HuH-7.5 (cell line): Measurements from ENCODE around the gene SPRED2.

Experiments
- DNase-seq: peaks from one replicate; pipeline ENCODE4 v3.0.0; 2011; ENCODE audit warnings: low spot score

Gene SPRED2

GRCh38 chr2:65364986-65365733, 67.2 kb downstream of the SPRED2 start:
- DNase-seq: no peak

GRCh38 chr2:65363879-65364666, 68.3 kb downstream of the SPRED2 start:
- DNase-seq: no peak

GRCh38 chr2:65361623-65362022, 70.8 kb downstream of the SPRED2 start:
- no peak for DNase-seq

- DNase-seq: no peak
Measured at GRCh38 chr2:65360441-65360840, 72.0 kb downstream of the SPRED2 start.

GRCh38 chr2:65358678-65359400, 73.6 kb downstream of the SPRED2 start:
- DNase-seq: no peak

- DNase-seq: no peak
Measured at GRCh38 chr2:65357959-65358294, 74.5 kb downstream of the SPRED2 start.

GRCh38 chr2:65357095-65357958, 75.1 kb downstream of the SPRED2 start:
- no peak for DNase-seq

- DNase-seq: no peak
Measured at GRCh38 chr2:65355186-65355831, 77.1 kb downstream of the SPRED2 start.

GRCh38 chr2:65354773-65355172, 77.6 kb downstream of the SPRED2 start:
- DNase-seq: no peak

- DNase-seq: no peak
Measured at GRCh38 chr2:65353927-65354326, 78.5 kb downstream of the SPRED2 start.

GRCh38 chr2:65353046-65353445, 79.4 kb downstream of the SPRED2 start:
- DNase-seq: no peak

GRCh38 chr2:65351948-65352595, 80.3 kb downstream of the SPRED2 start:
- no peak for DNase-seq

GRCh38 chr2:65351234-65351947, 81.0 kb downstream of the SPRED2 start:
- DNase-seq: no peak

GRCh38 chr2:65350651-65351056, 81.7 kb downstream of the SPRED2 start:
- peak; percentile 28 for DNase-seq

- no peak for DNase-seq
Measured at GRCh38 chr2:65349863-65350262, 82.5 kb downstream of the SPRED2 start.

- no peak for DNase-seq
Measured at GRCh38 chr2:65347913-65348312, 84.5 kb downstream of the SPRED2 start.

GRCh38 chr2:65345631-65346030, 86.8 kb downstream of the SPRED2 start:
- DNase-seq: no peak

- no peak for DNase-seq
Measured at GRCh38 chr2:65344689-65345088, 87.7 kb downstream of the SPRED2 start.

- no peak for DNase-seq
Measured at GRCh38 chr2:65344182-65344581, 88.2 kb downstream of the SPRED2 start.

- DNase-seq: no peak
Measured at GRCh38 chr2:65343386-65343785, 89.0 kb downstream of the SPRED2 start.
